HG02840 (cell line): Measurements from ENCODE around the gene CCDC85C.

ENCODE experiments used
- ATAC-seq: cut with Tn5 transposase; IDR thresholded peaks from one replicate; pipeline ENCODE4 v1.9.1; 2021; ENCODE audit warnings: mild to moderate bottlenecking, moderate library complexity, moderate number of reproducible peaks; ENCODE audit not compliant: unreplicated experiment, low FRiP score

CCDC85C gene

GRCh38 chr14:99592933-99593753 lies 10.9 kb downstream of the CCDC85C start:
- ATAC-seq: no peak

GRCh38 chr14:99592394-99592793 lies 11.6 kb downstream of the CCDC85C start:
- ATAC-seq: no peak

- no peak for ATAC-seq
Measured at GRCh38 chr14:99590746-99591555, 13.1 kb downstream of the CCDC85C start.

GRCh38 chr14:99589651-99590530 lies 14.1 kb downstream of the CCDC85C start:
- ATAC-seq: no peak

- no peak for ATAC-seq
Measured at GRCh38 chr14:99589031-99589441, 15.0 kb downstream of the CCDC85C start.

- no peak for ATAC-seq
Measured at GRCh38 chr14:99587460-99588278, 16.3 kb downstream of the CCDC85C start.

GRCh38 chr14:99586761-99587459 lies 17.1 kb downstream of the CCDC85C start:
- no peak for ATAC-seq

- ATAC-seq: no peak
Measured at GRCh38 chr14:99586054-99586760, 17.8 kb downstream of the CCDC85C start.

GRCh38 chr14:99584823-99585222 lies 19.2 kb downstream of the CCDC85C start:
- no peak for ATAC-seq

- ATAC-seq: no peak
Measured at GRCh38 chr14:99581938-99582337, 22.1 kb downstream of the CCDC85C start.

GRCh38 chr14:99581374-99581773 lies 22.6 kb downstream of the CCDC85C start:
- ATAC-seq: no peak

- ATAC-seq: no peak
Measured at GRCh38 chr14:99579903-99580571, 24.0 kb downstream of the CCDC85C start.

- ATAC-seq: no peak
Measured at GRCh38 chr14:99579120-99579836, 24.7 kb downstream of the CCDC85C start.

- ATAC-seq: no peak
Measured at GRCh38 chr14:99578541-99579101, 25.4 kb downstream of the CCDC85C start.

GRCh38 chr14:99576761-99577705 lies 27.0 kb downstream of the CCDC85C start:
- no peak for ATAC-seq

GRCh38 chr14:99576304-99576703 lies 27.7 kb downstream of the CCDC85C start:
- ATAC-seq: no peak
